D721Med (cell line): ENCODE measurements around the gene DVL1.

ENCODE experiments used
- DNase-seq: peaks from one replicate; pipeline ENCODE4 v3.0.0; 2011; ENCODE audit warnings: low spot score; ENCODE audit not compliant: insufficient read length
- FAIRE-seq: peaks from 2 replicates; lab custom pipeline; 2011; peaks lifted over from hg19 to GRCh38; lab: Jason Lieb, UNC
- CTCF ChIP-seq: IDR thresholded peaks from 2 replicates; pipeline ENCODE4 v1.5.1; 2012; ENCODE audit warnings: mild to moderate bottlenecking, control low read depth; ENCODE audit not compliant: insufficient read depth; ENCODE audit errors: missing control alignments

The DVL1 gene

GRCh38 chr1:1355416-1355815 lies 6.2 kb upstream of the DVL1 start:
- FAIRE-seq (no peak), DNase-seq (no peak)
- TF ChIP-seq CTCF: no peak

- FAIRE-seq (no peak), DNase-seq (no peak)
These were observed 5.3 kb upstream of the DVL1 start for GRCh38 chr1:1354271-1355247.

GRCh38 chr1:1353389-1354151 lies 4.4 kb upstream of the DVL1 start:
- TF ChIP-seq CTCF: no peak
- FAIRE-seq (no peak), DNase-seq (no peak)

More at GRCh38 chr1:1354271-1355247, 5.3 kb upstream of the DVL1 start:
- TF ChIP-seq CTCF: no peak

GRCh38 chr1:1352786-1353388 lies 3.7 kb upstream of the DVL1 start:
- DNase-seq (no peak), FAIRE-seq (no peak)
- no peak for TF ChIP-seq CTCF

- FAIRE-seq (no peak), DNase-seq (no peak)
- TF ChIP-seq CTCF: no peak
These were observed 2.6 kb upstream of the DVL1 start for GRCh38 chr1:1351511-1352427.
